Stimulated activated naive B cell treated with anti-CD40 and anti-IgM and Interleukin-4, amounts not matched to agents 10 μg/mL and 1 μg/mL and 100 μg/mL, for 72 hours (primary cell): ENCODE results near the gene SCD5.

Experiments used
- ATAC-seq, 2 donors: fragments of 150-1000 bp; cut with Tn5 transposase; replicated peaks; 2 replicates each; pipeline ENCODE4 v1.10.0; 2021; ENCODE audit warnings: moderate library complexity in 1 of 2
- DNase-seq: peaks from one replicate; pipeline ENCODE4 v3.0.0; 2021
- H3K27ac Mint-ChIP-seq: one replicate; pipeline ENCODE4 v1.8.0; 2022; ENCODE audit warnings: mild to moderate bottlenecking, mixed read lengths
- H3K27me3 Mint-ChIP-seq, 2 donors: one replicate each; pipeline ENCODE4 v1.8.0; 2022; ENCODE audit warnings: mixed read lengths in 2 of 2
- H3K36me3 Mint-ChIP-seq, 2 donors: one replicate each; pipeline ENCODE4 v1.8.0; 2022; ENCODE audit warnings: mixed read lengths in 2 of 2, mild to moderate bottlenecking in 1 of 2
- H3K4me1 Mint-ChIP-seq, 2 donors: one replicate each; pipeline ENCODE4 v1.8.0; 2022; ENCODE audit warnings: mixed read lengths in 2 of 2, mild to moderate bottlenecking in 1 of 2
- H3K4me3 Mint-ChIP-seq, 2 donors: one replicate each; pipeline ENCODE4 v1.8.0; 2022; ENCODE audit warnings: mild to moderate bottlenecking in 2 of 2, mixed read lengths in 2 of 2, moderate library complexity in 1 of 2
- H3K9me3 Mint-ChIP-seq, 2 donors: one replicate each; pipeline ENCODE4 v1.8.0; 2022; ENCODE audit warnings: mixed read lengths in 2 of 2, mild to moderate bottlenecking in 1 of 2

Gene SCD5

DNA sequence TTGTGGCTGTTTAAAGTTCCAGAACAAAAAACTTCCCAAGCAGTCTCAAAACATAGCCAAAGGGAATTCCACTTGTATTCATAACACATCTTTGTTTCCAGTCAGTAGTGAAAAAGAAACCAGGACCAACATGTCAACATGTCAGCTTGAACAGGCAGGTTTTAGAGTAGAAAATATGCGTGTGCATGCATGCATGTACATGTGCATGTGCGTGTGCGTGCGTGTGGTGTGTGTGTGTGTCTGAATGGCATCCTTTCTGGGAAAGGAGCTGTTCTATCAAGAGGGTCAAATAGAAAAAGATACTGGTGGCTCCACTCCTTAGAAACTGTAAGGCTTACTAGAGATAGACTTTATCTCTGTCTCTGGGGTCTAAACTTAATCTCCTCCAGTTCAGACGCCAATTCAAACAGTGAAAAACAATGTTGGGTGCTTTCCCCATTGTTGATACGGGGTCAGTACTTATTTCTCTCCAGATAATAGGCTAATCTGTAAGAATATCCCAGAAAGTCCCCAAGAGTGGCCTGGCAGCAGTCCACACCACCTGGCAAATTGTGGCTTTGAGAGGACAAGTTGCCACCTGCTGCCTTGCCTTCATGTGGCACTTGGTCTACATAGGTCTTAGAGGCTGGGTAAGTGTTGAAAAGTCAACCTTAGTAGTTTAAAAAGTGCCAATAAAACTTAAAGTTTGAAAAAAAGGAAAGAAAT is 110.4 kb downstream of the SCD5 start:
- ATAC-seq = peak in 1 of 2 donors; percentile 33
- Mint-ChIP-seq H3K27ac (no peak overlapping the region), H3K36me3 (no peaks in the 10 kb centered on the region), H3K4me3 (no peak overlapping the region), H3K27me3 (no peaks in the 10 kb centered on the region), H3K9me3 (no peaks in the 10 kb centered on the region), H3K4me1 (peaks cover 0 to 4% of the 10 kb centered on the region in 2 donors)
- DNase-seq = no peak

DNA sequence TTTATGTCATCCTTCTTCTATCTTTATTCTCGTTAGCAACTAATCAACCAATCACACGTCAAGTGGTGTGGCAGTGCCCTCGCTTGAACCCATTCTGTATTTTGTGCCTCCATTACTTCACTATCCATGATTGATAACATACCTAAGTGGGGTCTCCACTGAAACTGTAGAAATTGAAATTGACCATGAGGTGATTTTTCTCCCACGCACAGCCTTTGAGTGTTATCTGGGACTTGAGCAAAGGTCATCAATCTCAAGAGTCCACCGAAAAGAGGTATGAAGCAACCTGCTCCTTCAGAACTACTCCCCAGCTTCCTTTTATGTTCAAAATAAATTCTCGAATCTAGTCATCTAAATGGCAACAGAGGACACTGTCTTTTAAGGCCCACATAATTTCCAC is 111.1 kb downstream of the SCD5 start:
- ATAC-seq (no peak), DNase-seq (no peak)
- H3K9me3 Mint-ChIP-seq = no peaks in the 10 kb centered on the region
- no peaks in the 10 kb centered on the region for H3K27me3 Mint-ChIP-seq
- no peak overlapping the region for H3K27ac Mint-ChIP-seq
- no peaks in the 10 kb centered on the region for H3K36me3 Mint-ChIP-seq
- H3K4me1 Mint-ChIP-seq = peaks cover 0 to 4% of the 10 kb centered on the region in 2 donors
- H3K4me3 Mint-ChIP-seq = no peak overlapping the region

DNA sequence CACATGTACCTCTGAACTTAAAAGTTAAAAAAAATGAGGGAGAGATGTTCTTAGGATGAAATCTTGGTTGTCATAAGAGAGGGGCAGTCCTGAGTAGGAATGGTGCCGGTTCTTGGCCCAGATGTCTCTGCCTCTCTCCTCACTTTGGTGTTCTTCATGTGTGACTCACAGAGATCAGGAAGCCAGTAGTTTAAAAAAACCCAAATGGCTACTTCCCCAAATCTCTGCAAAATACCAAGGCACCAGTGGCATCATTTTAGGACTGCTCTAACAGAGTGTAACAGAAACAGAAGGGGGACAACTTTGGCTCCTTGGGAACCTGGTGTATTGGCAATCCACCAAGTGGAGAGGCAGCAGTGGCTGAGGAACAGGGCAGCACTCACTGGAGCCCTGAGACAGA is 116.8 kb downstream of the SCD5 start:
- no peaks in the 10 kb centered on the region for H3K9me3 Mint-ChIP-seq
- peaks cover 4 to 15% of the 10 kb centered on the region in 2 donors for H3K4me1 Mint-ChIP-seq
- H3K27ac Mint-ChIP-seq = no peak overlapping the region
- ATAC-seq (peak; percentile 55 to 65), DNase-seq (no peak)
- H3K27me3 Mint-ChIP-seq = no peaks in the 10 kb centered on the region
- no peak overlapping the region for H3K4me3 Mint-ChIP-seq
- no peaks in the 10 kb centered on the region for H3K36me3 Mint-ChIP-seq

DNA sequence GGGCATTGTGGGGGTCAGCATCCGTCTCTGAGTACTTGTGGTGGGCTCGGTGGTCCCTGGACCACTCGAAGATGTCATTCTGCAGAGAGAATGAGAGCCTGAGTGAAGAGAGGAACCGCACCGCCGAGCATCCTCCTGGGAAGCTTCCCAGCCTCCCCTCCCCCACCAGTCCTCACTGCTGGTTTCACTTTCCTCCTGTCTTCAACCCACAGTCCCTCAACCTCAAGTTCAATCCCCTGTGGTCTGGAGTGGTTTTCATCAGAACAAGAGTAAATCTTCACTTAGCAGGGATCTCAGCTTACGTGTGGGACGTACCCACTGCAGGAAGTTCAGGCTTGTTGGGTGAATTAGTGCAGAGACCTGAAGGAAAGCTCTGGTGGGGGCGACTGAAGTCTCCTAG is 117.8 kb downstream of the SCD5 start:
- H3K4me3 Mint-ChIP-seq = no peak overlapping the region
- peak in 1 of 2 donors; percentile 51 for ATAC-seq
- H3K4me1 Mint-ChIP-seq = peaks cover 4 to 15% of the 10 kb centered on the region in 2 donors
- H3K27ac Mint-ChIP-seq = no peak overlapping the region
- no peaks in the 10 kb centered on the region for H3K27me3 Mint-ChIP-seq
- no peaks in the 10 kb centered on the region for H3K9me3 Mint-ChIP-seq
- DNase-seq = no peak
- no peaks in the 10 kb centered on the region for H3K36me3 Mint-ChIP-seq

DNA sequence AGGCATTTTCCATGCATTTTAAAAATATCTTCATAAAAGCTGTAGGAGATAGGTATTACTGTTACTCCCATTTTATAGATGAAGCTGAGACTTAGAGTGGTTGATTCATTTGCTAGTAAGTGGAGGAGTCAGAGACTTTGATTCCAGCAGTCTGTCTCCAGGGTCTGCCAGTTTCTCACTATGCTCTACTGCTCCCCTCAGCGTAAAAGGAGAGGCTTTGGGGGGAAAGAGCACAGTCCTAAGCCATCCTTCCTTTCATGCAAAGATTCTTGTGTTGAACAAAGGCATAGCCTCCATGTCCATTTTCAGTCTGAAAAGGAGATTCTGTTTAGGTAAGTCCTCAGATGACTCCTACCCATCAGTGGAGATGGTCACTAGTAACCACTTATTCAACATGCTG is 119.1 kb downstream of the SCD5 start:
- H3K4me1 Mint-ChIP-seq = peaks cover 4 to 15% of the 10 kb centered on the region in 2 donors
- no peak overlapping the region for H3K27ac Mint-ChIP-seq

DNA sequence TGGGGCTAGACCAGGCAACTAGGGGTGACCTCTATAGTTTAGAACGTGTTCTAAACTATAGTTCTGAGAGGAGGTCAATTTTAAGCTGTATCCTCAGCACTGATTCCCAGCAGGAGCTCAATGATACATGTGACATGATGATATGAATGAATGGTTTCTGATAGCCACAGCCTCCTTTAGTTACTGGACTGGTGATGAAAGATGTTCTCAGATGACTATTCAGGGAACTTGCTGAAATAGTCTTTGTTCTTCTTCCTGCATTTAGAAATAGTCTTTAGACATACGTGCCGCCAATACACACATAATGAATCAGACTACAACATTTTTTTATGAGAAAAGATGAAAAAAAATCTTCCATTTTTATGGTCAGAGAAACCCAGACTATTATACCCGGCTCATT is 120.5 kb downstream of the SCD5 start:
- Mint-ChIP-seq H3K9me3 (peaks cover 0 to 2% of the 10 kb centered on the region in 2 donors), H3K36me3 (no peaks in the 10 kb centered on the region), H3K4me1 (peaks cover 4 to 15% of the 10 kb centered on the region in 2 donors), H3K27me3 (no peaks in the 10 kb centered on the region), H3K4me3 (no peak overlapping the region), H3K27ac (no peak overlapping the region)
- ATAC-seq (no peak), DNase-seq (no peak)

More for the DNA sequence above, 119.1 kb downstream of the SCD5 start:
- H3K9me3 Mint-ChIP-seq = peaks cover 0 to 2% of the 10 kb centered on the region in 2 donors
- ATAC-seq (no peak), DNase-seq (no peak)
- no peak overlapping the region for H3K4me3 Mint-ChIP-seq
- no peaks in the 10 kb centered on the region for H3K27me3 Mint-ChIP-seq
- no peaks in the 10 kb centered on the region for H3K36me3 Mint-ChIP-seq

DNA sequence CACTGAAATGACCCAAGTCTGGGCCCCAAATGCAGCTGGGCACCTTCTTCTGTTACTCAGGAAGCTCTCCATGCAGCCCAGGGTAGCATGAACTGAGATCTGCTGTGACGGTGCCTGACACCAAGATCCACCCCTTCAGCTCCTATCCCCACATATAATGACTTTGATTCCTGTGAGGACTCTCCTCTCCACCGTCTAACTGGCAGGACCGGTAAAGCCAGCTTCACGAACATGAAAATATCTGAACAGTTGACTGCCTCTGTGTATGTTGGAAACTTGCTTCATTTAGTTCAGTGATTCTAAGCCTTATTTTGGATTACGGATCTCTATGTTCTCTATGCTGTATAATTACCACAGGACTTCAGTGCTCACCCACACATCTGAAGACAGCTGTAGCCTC is 121.3 kb downstream of the SCD5 start:
- no peak overlapping the region for H3K4me3 Mint-ChIP-seq
- ATAC-seq (no peak), DNase-seq (no peak)
- peaks cover 0 to 2% of the 10 kb centered on the region in 2 donors for H3K9me3 Mint-ChIP-seq
- H3K4me1 Mint-ChIP-seq = peaks cover 4 to 15% of the 10 kb centered on the region in 2 donors
- H3K27me3 Mint-ChIP-seq = no peaks in the 10 kb centered on the region
- no peak overlapping the region for H3K27ac Mint-ChIP-seq
- no peaks in the 10 kb centered on the region for H3K36me3 Mint-ChIP-seq

DNA sequence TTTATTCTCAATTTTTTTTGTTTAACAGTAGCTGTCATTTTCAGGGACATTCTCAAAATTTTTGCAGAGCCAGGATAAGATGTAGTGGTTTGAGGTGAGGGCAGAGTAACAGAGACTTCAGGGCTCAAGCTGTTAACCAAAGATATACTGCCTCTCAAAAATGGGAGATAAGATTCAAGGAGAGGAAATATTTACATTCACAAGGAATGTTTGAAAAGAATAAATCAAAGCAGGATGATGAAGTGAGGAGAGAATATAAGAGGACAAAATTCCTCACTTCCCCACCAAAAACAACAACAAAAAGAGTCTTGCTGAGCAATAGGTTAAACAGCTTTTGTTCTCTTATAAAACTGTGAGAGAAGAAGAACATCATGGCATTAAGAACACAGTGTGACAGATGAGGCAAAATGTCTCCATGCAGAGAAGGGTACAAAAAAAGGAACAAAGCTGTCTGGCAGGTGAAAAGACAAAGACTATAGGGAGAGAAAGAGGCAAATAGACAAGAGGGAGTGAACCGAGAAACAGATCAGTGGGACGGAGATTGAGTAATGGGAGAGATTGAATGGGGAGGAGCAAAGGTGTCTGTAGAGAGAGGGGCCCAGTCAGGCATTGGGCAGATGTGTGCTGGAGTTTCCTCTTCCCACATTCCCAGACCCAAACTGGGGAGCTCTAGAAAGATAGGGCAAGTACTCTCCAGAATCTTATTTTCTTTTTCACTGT is 130.7 kb downstream of the SCD5 start:
- peaks cover 0 to 5% of the 10 kb centered on the region in 2 donors for H3K36me3 Mint-ChIP-seq
- H3K9me3 Mint-ChIP-seq = peaks cover 8 to 19% of the 10 kb centered on the region in 2 donors
- H3K27me3 Mint-ChIP-seq = peaks cover 0 to 5% of the 10 kb centered on the region in 2 donors
- no peak overlapping the region for H3K27ac Mint-ChIP-seq
- ATAC-seq (no peak), DNase-seq (no peak)
- no peaks in the 10 kb centered on the region for H3K4me1 Mint-ChIP-seq
- H3K4me3 Mint-ChIP-seq = no peak overlapping the region

DNA sequence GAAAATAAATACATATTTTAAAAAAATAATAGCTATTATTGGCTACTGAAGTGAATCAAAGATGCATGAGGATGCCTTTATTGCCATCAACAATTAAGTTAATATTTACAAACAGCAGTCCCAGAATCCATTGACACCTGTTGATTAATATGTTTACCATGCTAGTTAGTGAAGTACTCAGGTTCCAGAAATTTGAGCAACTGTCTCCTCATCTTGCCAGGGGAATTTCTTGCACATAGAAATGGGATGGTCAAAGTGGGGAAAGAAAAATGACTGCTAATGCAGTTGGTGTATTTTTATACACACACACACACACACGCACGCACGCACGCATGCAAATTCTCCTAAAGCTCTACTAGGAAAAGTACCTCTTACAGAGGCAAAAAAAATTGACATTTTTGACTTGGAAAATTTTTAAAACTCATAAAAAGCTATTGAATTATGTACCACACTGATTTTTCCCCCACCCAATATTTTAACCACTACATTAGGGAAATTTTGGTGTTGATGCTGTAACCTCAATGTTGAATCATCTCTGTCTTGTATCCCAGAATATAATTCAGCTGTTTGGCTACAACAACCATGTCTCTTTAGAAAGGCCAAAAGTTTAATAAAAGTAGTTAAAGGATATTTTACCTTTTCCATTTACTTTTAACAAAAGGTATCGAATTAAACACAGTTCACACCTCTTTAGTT is 131.5 kb downstream of the SCD5 start:
- H3K4me1 Mint-ChIP-seq = no peaks in the 10 kb centered on the region
- peaks cover 0 to 5% of the 10 kb centered on the region in 2 donors for H3K27me3 Mint-ChIP-seq
- ATAC-seq (no peak), DNase-seq (no peak)
- H3K4me3 Mint-ChIP-seq = no peak overlapping the region
- no peak overlapping the region for H3K27ac Mint-ChIP-seq
- H3K36me3 Mint-ChIP-seq = peaks cover 0 to 5% of the 10 kb centered on the region in 2 donors
- H3K9me3 Mint-ChIP-seq = peaks cover 8 to 19% of the 10 kb centered on the region in 2 donors

DNA sequence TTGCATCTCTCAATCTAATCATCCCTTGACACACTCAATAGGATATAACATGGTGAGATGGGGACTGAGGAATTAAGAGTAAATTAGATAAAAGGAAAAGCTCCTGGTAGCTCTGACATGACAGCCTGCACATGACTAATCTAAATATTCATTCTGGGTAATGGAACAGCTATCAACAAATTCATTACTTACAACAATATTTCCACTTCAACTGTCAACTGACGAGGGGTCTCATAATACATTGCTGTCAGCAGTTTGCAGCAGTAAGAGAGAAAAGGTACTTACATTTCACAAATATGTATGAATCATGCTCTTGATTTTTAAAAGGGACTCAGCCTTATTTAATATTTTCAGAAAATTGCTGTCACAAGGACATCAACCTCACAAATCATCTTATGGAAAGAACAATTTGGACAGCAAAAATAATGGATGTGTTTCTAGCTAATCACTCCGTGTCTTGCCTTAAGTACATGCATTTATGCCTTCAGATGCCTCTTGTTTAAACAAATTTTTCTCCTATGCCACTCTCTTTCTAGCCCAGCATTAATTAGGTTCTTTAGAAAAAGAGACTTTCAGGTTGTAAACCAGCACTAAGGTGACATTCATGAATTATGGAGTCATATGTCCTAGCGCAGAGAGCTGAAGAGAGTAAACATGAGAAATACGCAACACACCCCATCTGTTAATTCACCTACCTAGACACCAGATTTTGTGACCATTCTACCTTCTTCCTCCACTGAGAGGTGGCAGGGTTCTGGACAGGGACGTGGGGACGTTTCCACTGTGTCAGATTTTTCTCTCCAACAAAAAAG is 137.2 kb downstream of the SCD5 start:
- peaks cover 0 to 3% of the 10 kb centered on the region in 2 donors for H3K9me3 Mint-ChIP-seq

DNA sequence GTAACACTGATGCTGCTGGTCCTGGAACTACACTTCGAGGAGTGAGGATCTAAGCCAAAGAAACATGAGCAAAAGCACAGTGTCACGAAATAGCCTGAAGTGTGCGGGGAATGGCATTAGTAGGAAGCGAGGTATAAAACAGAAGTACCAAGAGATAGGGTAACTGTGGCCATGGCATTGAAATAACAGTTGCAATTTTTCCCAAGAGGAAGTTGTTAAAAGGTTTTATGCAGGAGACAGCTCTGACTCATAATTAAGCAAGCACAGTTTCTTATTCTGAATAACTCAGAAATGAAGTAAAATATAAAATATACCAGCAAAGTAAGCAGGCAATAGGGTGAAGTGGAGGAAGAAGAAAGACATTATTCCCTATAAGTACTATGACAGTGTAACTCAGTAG is 146.5 kb downstream of the SCD5 start:
- ATAC-seq = no peak
- no peaks in the 10 kb centered on the region for H3K36me3 Mint-ChIP-seq

More for the DNA sequence above, 137.2 kb downstream of the SCD5 start:
- H3K4me1 Mint-ChIP-seq = no peaks in the 10 kb centered on the region
- H3K36me3 Mint-ChIP-seq = no peaks in the 10 kb centered on the region
- ATAC-seq = no peak
- DNase-seq = no peak
- no peak overlapping the region for H3K27ac Mint-ChIP-seq
- H3K27me3 Mint-ChIP-seq = peaks cover 0 to 5% of the 10 kb centered on the region in 2 donors
- no peak overlapping the region for H3K4me3 Mint-ChIP-seq

DNA sequence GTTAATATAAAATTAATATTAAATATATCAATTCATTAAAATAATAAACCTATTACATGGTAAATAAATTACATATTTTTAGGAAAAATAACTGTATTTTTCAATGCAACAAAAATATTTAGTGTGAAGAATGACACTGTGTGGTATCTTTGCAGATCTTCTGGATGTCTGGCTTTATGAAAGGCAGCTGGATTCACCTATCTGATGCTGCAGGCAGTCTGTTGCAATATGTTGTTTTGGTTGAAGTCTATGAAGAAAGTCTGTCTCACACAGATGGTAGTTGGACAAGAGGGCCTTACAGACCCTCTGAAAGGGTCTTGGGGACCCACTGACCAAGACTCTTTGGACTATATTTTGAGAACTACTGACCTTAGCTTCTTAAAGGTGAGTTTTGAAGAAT is 147.7 kb downstream of the SCD5 start:
- Mint-ChIP-seq H3K27ac (no peak overlapping the region), H3K4me1 (peaks cover 2 to 5% of the 10 kb centered on the region in 2 donors), H3K4me3 (no peak overlapping the region), H3K36me3 (no peaks in the 10 kb centered on the region), H3K27me3 (no peaks in the 10 kb centered on the region), H3K9me3 (no peaks in the 10 kb centered on the region)
- ATAC-seq (no peak), DNase-seq (no peak)

More for the DNA sequence above, 146.5 kb downstream of the SCD5 start:
- Mint-ChIP-seq H3K27me3 (no peaks in the 10 kb centered on the region), H3K4me3 (no peak overlapping the region), H3K9me3 (no peaks in the 10 kb centered on the region), H3K4me1 (peaks cover 2 to 5% of the 10 kb centered on the region in 2 donors), H3K27ac (peak overlapping the region; percentile 47)
- DNase-seq = no peak

DNA sequence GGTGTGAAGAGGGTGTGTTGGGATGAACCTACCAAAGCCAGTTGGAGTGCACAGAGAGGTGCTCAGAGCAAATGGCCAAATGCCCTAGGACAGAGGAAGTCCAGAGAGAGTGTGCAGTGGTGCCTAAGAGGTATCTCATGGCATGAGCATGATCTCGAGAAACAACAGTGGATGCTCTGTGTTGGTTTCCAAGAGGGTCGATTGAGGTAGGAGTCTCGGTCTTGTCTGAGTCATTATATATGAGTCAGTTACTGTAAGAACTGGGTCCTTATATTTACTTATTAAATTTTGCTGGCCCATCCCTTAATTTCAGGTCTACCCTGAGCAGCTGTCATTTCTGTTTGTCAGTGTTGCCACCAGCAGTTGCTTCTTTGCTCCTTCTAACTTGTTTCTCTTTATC is 150.2 kb downstream of the SCD5 start:
- DNase-seq = no peak
- H3K27ac Mint-ChIP-seq = no peak overlapping the region
- H3K9me3 Mint-ChIP-seq = no peaks in the 10 kb centered on the region
- no peak for ATAC-seq
- no peaks in the 10 kb centered on the region for H3K27me3 Mint-ChIP-seq
- no peaks in the 10 kb centered on the region for H3K36me3 Mint-ChIP-seq
- no peak overlapping the region for H3K4me3 Mint-ChIP-seq
- peaks cover 2 to 5% of the 10 kb centered on the region in 2 donors for H3K4me1 Mint-ChIP-seq
